Thymus (tissue), 11 donors: ENCODE results near the gene PTCH2. TPM values are rescaled to one million over a fixed set of nuclear protein-coding genes. Genes with fewer than 3 reads are reported as not detected.

Experiments used
- DNase-seq, 9 donors: peaks; one replicate each; pipeline ENCODE4 v3.0.0-alpha.2; 2013; ENCODE audit warnings: low spot score in 9 of 9, low read depth in 6 of 9, missing footprints in 1 of 9
- H3K27ac ChIP-seq, 2 donors: one replicate each; pipeline ENCODE4 v1.5.1; 2013; ENCODE audit warnings: control low read depth in 1 of 2, low read depth in 1 of 2, low read length in 1 of 2, mild to moderate bottlenecking in 1 of 2, moderate library complexity in 1 of 2
- H3K27me3 ChIP-seq, 2 donors: one replicate each; pipeline ENCODE4 v1.5.1; 2013; ENCODE audit warnings: low read length in 1 of 2; ENCODE audit not compliant: control insufficient read depth in 2 of 2, insufficient read depth in 1 of 2
- H3K36me3 ChIP-seq, 2 donors: one replicate each; pipeline ENCODE4 v1.5.1; 2013; ENCODE audit warnings: low read length in 1 of 2, mild to moderate bottlenecking in 1 of 2, moderate library complexity in 1 of 2; ENCODE audit not compliant: control insufficient read depth in 2 of 2, insufficient read depth in 2 of 2
- H3K4me1 ChIP-seq, 2 donors: one replicate each; pipeline ENCODE4 v1.5.1; 2013; ENCODE audit warnings: low read length in 2 of 2; ENCODE audit not compliant: control insufficient read depth in 2 of 2, insufficient read depth in 2 of 2
- H3K4me3 ChIP-seq, 2 donors: one replicate each; pipeline ENCODE4 v1.5.1; 2013; ENCODE audit warnings: low read length in 2 of 2, control low read depth in 1 of 2, mild to moderate bottlenecking in 1 of 2
- H3K9me3 ChIP-seq, 2 donors: one replicate each; pipeline ENCODE4 v1.5.1; 2013; ENCODE audit warnings: low read length in 1 of 2, mild to moderate bottlenecking in 1 of 2; ENCODE audit not compliant: control insufficient read depth in 2 of 2, insufficient read depth in 1 of 2
- WGBS: extraction: QIAGEN DNeasy Blood & Tissue Kit; methylation state at CpG from one replicate; pipeline ENCODE4 v1.1.7; 2013; 5-methylcytosine and 5-hydroxymethylcytosine counted together
- polyA plus RNA-seq: library from polyadenylated mRNA; stranded (reverse); fragments of 200-250 nt; gene quantifications from one replicate; pipeline ENCODE4 v1.2.3, GENCODE V29; 2013
- total RNA-seq: library from RNA; stranded (reverse); fragments of 120-200 nt; gene quantifications from one replicate; pipeline ENCODE4 v1.2.4, GENCODE V29; 2013
- donor health status: healthy.

The PTCH2 gene
- total and polyA plus RNA-seq, 2 donors = 0.33 to 0.91 TPM

- 63% methylated on average over 7 of the region's 7 CpGs for WGBS
- Histone ChIP-seq H3K4me1 (peaks cover 0 to 24% of the 10 kb centered on the region in 2 donors), H3K4me3 (no peak overlapping the region), H3K27me3 (no peaks in the 10 kb centered on the region), H3K27ac (no peak overlapping the region), H3K36me3 (no peaks in the 10 kb centered on the region), H3K9me3 (no peaks in the 10 kb centered on the region)
- DNase-seq = no peak
These were observed 8.7 kb downstream of the PTCH2 start for GRCh38 chr1:44834328-44834727.

GRCh38 chr1:44832056-44832705, 10.9 kb downstream of the PTCH2 start:
- no peaks in the 10 kb centered on the region for H3K36me3 ChIP-seq
- 86% methylated on average over 13 of the region's 13 CpGs for WGBS
- no peak overlapping the region for H3K4me3 ChIP-seq
- no peak for DNase-seq
- no peaks in the 10 kb centered on the region for H3K27me3 ChIP-seq
- no peaks in the 10 kb centered on the region for H3K9me3 ChIP-seq
- H3K4me1 ChIP-seq = peaks cover 0 to 24% of the 10 kb centered on the region in 2 donors
- no peak overlapping the region for H3K27ac ChIP-seq

GRCh38 chr1:44831516-44831915, 11.5 kb downstream of the PTCH2 start:
- Histone ChIP-seq H3K4me3 (no peak overlapping the region), H3K4me1 (peaks cover 0 to 29% of the 10 kb centered on the region in 2 donors), H3K9me3 (no peaks in the 10 kb centered on the region), H3K27me3 (no peaks in the 10 kb centered on the region), H3K27ac (no peak overlapping the region), H3K36me3 (no peaks in the 10 kb centered on the region)
- no peak for DNase-seq
- 72% methylated on average over 9 of the region's 9 CpGs for WGBS

GRCh38 chr1:44830900-44831304, 12.2 kb downstream of the PTCH2 start:
- Histone ChIP-seq H3K4me3 (no peak overlapping the region), H3K27me3 (no peaks in the 10 kb centered on the region), H3K36me3 (no peaks in the 10 kb centered on the region), H3K27ac (no peak overlapping the region), H3K9me3 (no peaks in the 10 kb centered on the region), H3K4me1 (peaks cover 0 to 29% of the 10 kb centered on the region in 2 donors)
- DNase-seq = no peak
- WGBS = 91% methylated on average over 10 of the region's 10 CpGs

GRCh38 chr1:44829506-44830384, 13.3 kb downstream of the PTCH2 start:
- no peak for DNase-seq
- H3K27me3 ChIP-seq = no peaks in the 10 kb centered on the region
- WGBS = 74% methylated on average over 12 of the region's 12 CpGs

GRCh38 chr1:44828841-44829440, 14.1 kb downstream of the PTCH2 start:
- 98% methylated on average over 15 of the region's 15 CpGs for WGBS
- DNase-seq = no peak
- no peaks in the 10 kb centered on the region for H3K27me3 ChIP-seq
- no peaks in the 10 kb centered on the region for H3K9me3 ChIP-seq
- no peak overlapping the region for H3K27ac ChIP-seq
- H3K36me3 ChIP-seq = no peaks in the 10 kb centered on the region
- H3K4me1 ChIP-seq = peaks cover 0 to 25% of the 10 kb centered on the region in 2 donors
- H3K4me3 ChIP-seq = no peak overlapping the region

More at GRCh38 chr1:44829506-44830384, 13.3 kb downstream of the PTCH2 start:
- H3K36me3 ChIP-seq = no peaks in the 10 kb centered on the region
- H3K27ac ChIP-seq = no peak overlapping the region
- H3K9me3 ChIP-seq = no peaks in the 10 kb centered on the region
- peaks cover 0 to 26% of the 10 kb centered on the region in 2 donors for H3K4me1 ChIP-seq
- no peak overlapping the region for H3K4me3 ChIP-seq

GRCh38 chr1:44828003-44828651, 14.9 kb downstream of the PTCH2 start:
- 98% methylated on average over 21 of the region's 21 CpGs for WGBS
- Histone ChIP-seq H3K4me3 (no peak overlapping the region), H3K4me1 (peaks cover 0 to 22% of the 10 kb centered on the region in 2 donors), H3K27me3 (no peaks in the 10 kb centered on the region), H3K9me3 (no peaks in the 10 kb centered on the region), H3K36me3 (no peaks in the 10 kb centered on the region), H3K27ac (no peak overlapping the region)
- no peak for DNase-seq

GRCh38 chr1:44827197-44828002, 15.7 kb downstream of the PTCH2 start:
- Histone ChIP-seq H3K27ac (no peak overlapping the region), H3K27me3 (no peaks in the 10 kb centered on the region), H3K4me1 (peaks cover 0 to 22% of the 10 kb centered on the region in 2 donors), H3K4me3 (no peak overlapping the region), H3K36me3 (no peaks in the 10 kb centered on the region), H3K9me3 (no peaks in the 10 kb centered on the region)
- no peak for DNase-seq
- 93% methylated on average over 28 of the region's 28 CpGs for WGBS
